C4-2B (cell line): ENCODE data around the gene NFX1.

Source experiments
- ZFX ChIP-seq: fragments of 450-650 bp; IDR thresholded peaks from 2 replicates; pipeline ENCODE4 v1.6.1; 2017
- TF ChIP-seq, protein P1 (sequence below): fragments of 450-650 bp; conservative IDR thresholded peaks from 2 replicates; pipeline ENCODE4 v1.5.1; 2017; ENCODE audit warnings: mild to moderate bottlenecking

DNA sequence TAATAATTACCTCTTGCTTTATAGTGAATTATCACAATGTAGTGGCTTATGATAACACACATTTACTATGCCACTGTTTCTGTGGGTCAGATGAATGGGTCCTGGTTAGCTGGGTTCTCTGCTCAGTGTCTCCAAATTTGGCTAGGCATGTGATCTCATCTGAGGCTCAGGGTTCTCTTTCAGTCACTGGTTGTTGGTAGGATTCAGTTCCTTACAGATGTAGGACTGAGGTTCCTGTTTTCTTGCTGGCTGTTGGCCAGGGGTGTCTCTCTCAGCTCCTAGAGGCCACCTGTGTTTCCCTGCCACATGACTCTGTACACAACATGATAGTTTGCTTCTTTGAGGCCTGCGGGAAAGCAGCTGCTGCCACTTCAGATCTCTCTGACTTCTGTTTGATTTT lies 7.1 kb downstream of the NFX1 start:
- TF ChIP-seq, protein P1, sequence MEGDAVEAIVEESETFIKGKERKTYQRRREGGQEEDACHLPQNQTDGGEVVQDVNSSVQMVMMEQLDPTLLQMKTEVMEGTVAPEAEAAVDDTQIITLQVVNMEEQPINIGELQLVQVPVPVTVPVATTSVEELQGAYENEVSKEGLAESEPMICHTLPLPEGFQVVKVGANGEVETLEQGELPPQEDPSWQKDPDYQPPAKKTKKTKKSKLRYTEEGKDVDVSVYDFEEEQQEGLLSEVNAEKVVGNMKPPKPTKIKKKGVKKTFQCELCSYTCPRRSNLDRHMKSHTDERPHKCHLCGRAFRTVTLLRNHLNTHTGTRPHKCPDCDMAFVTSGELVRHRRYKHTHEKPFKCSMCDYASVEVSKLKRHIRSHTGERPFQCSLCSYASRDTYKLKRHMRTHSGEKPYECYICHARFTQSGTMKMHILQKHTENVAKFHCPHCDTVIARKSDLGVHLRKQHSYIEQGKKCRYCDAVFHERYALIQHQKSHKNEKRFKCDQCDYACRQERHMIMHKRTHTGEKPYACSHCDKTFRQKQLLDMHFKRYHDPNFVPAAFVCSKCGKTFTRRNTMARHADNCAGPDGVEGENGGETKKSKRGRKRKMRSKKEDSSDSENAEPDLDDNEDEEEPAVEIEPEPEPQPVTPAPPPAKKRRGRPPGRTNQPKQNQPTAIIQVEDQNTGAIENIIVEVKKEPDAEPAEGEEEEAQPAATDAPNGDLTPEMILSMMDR, result no peak
- TF ChIP-seq ZFX, result no peak
